HG03521 (cell line): ENCODE results near the gene DLG2.
"Not testable (repeated sequence)": the region's sequence is repeated elsewhere in the genome, so short reads cannot be mapped to it uniquely, and the experiment has no call there.

Experiments used
- ATAC-seq: cut with Tn5 transposase; IDR thresholded peaks from one replicate; pipeline ENCODE4 v1.9.1; 2021; ENCODE audit warnings: mild to moderate bottlenecking, moderate library complexity; ENCODE audit not compliant: unreplicated experiment

The DLG2 gene

GRCh38 chr11:84806354-84806753, 820.8 kb downstream of the DLG2 start:
- no peak for ATAC-seq

- no peak for ATAC-seq
Observed at GRCh38 chr11:84804041-84804440, 823.1 kb downstream of the DLG2 start.

DNA sequence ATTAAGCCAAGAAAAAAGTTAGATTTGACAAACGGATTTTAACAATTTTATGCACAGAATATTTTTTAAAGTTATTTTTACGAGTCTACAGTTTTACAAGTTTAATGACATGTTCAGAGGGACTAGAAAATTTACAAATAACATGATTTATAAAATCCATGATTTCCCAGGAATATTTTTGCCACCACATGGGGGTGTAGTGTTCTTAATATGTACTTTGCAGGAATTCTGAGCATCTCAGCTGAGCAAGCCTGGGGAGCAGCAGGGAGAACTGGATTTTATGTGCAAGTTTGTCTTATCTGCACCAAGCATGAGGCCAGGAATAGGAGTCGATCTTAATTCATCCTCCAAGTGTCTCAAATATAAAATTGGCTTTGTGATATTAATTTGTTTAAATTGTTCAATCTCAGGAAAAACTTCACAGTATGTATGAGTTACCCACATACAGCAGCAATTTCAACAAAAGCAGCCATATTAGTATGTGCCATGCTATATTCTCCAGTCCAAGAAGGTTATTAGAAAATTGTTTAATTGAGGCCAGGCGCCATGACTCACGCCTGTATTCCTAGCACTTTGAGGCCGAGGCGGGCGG, 826.3 kb downstream of the DLG2 start:
- no peak for ATAC-seq

DNA sequence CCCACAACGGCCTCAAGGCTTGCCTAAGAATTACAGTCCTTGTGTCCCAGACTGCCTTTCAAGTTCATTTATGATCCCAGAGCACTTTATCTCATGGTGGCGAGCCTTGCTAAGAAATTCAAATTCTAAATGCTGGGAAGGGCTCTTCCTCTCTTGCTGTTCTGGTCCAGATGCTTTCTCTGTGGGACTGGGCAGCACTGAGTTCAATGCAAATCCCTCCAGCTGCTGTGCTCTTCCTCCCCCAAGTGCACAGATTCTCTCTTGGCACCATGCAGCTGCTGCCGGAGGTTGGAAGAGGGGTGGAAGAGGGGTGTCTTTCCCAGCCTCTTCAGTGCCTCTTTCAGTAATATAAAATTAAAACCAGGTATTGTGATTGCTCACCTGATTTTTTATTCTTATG, 828.0 kb downstream of the DLG2 start:
- no peak for ATAC-seq

- no peak for ATAC-seq
Observed at GRCh38 chr11:84795698-84796097, 831.4 kb downstream of the DLG2 start.

- ATAC-seq, result no peak
Observed at GRCh38 chr11:84794663-84795443, 832.3 kb downstream of the DLG2 start.

GRCh38 chr11:84793318-84793717, 833.8 kb downstream of the DLG2 start:
- no peak for ATAC-seq

- ATAC-seq, result no peak
Observed at GRCh38 chr11:84790849-84791427, 836.2 kb downstream of the DLG2 start.

DNA sequence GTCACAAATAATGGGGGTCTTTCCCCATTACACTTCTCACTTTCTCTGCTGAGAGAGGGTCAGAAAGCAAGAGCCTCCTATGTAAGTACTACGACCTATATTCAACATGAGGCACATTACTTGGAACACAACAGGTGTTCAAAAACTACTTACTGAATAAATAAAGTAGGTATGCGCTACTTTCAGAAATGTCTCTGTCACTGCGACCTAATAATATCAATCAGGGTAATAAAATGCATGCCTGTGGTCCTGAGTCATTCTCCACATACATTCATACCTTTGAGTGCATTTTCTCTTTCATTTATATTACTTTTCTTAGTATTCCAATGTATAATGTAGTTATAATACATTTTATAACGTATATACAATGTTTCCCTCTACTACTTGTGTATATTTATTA, 838.9 kb downstream of the DLG2 start:
- no peak for ATAC-seq

- ATAC-seq, result not testable (repeated sequence)
Observed at GRCh38 chr11:84784158-84784557, 843.0 kb downstream of the DLG2 start.

DNA sequence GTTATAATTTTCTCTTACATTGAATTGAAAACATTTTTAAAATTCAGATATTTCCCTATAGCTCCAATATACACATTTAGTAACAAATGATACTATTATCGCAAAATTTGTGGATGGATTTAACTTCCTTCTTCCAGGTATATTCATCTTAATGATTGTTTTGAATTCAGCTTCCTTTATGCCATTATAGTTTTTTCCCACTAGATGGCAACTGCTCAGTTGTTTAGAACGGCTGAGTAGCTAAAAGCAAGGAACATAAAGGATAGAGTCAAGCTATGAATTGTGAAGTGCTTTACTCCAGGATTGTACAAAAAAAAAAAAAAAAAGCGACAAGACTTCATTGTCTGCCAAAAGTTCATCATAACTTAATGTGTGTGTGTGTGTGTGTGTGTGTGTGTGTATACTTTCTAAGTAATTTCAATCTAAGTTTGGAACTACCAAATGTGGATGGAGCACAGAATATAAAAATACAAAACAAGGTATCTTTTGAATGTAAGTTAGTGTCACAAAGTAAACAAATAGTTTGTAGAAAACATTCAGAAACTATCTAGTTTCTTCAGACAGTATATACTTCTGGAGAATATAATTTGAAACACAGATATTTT, 846.4 kb downstream of the DLG2 start:
- no peak for ATAC-seq

GRCh38 chr11:84775503-84775902, 851.6 kb downstream of the DLG2 start:
- ATAC-seq, result no peak

DNA sequence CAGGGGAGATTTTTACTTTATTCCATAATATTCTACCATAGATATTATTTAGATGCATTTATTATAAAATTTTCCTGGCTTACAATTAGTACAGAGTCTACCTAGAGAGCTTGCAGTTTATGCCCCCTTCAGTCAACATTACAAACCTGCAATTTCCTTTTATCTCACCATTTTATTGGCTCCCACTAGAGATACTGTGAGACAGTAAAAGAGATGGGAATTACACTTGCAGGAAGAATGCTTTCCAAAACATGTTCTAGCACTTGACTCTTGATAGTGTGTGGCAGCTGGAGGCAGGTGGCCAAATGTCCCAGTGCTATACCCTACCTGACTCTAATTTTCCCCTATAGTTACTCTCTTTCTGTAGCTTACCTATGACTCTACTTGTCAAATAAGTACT, 863.2 kb downstream of the DLG2 start:
- no peak for ATAC-seq

DNA sequence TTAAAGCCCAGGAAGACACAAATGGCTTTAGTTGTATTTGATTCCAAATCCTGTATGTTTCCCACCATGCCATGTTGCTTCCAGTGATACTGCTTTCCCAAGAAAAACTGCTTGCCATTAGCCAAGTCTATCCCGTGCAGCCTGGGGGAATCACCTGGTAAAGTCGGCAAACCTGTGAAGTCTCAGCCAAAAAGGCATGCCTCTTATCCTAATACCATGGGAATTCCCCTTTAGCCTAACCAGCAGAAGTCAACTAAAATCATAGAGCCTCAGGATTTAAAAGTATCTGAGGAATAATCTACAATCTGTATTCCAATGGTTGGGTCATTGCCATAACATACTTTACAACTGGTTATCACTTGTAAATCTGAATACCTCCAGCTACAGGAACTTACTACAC, 869.4 kb downstream of the DLG2 start:
- no peak for ATAC-seq

DNA sequence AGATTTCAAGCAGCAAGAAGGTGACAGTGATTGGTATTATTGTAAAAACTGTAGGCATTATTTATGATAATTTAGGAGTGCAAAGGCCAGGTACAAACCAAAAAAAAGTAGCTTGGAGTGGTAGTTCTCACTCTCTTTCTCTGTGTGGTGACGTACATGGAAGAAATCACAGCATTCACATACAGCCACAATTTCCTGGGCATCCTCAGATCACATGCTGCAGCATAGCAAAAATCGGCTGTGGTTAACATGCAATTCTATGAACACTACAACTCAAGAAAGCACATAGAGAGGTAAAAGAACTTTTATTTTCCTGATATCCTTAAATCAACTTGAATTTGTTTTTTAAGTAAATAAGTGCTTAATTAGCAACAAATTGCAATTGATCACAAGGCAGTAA, 875.8 kb downstream of the DLG2 start:
- no peak for ATAC-seq

- ATAC-seq, result no peak
Observed at GRCh38 chr11:84747871-84748270, 879.3 kb downstream of the DLG2 start.

- no peak for ATAC-seq
Observed at GRCh38 chr11:84740050-84740449, 887.1 kb downstream of the DLG2 start.

DNA sequence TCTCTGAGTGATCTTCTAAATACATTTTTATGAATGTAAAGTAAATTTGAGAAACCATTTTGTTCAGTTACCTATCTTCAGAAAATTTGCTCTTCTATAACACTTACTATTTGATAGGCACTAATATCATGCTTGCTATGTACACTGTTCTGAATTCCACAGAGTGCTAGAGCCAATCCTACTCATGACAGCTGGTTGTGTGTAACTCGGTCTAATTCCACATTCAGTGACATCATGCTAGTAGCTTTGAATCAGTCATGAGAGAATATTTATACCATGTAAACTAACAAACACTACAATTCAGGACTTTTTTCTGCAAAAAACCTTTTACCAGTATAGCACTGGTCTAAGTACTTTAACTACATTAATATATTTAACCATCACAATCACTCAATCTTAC, 902.9 kb downstream of the DLG2 start:
- ATAC-seq, result no peak

- ATAC-seq, result no peak
Observed at GRCh38 chr11:84722583-84723108, 904.5 kb downstream of the DLG2 start.

GRCh38 chr11:84721561-84721961, 905.6 kb downstream of the DLG2 start:
- no peak for ATAC-seq

GRCh38 chr11:84720706-84721402, 906.3 kb downstream of the DLG2 start:
- no peak for ATAC-seq
